Sigmoid colon (tissue), 4 donors: ENCODE results near the gene GTPBP8.

Source experiments
- EP300 ChIP-seq, 4 donors: sonication (generic); formaldehyde crosslinking; IDR thresholded peaks; one replicate each; pipeline ENCODE4 v1.6.1; 2017; ENCODE audit warnings: antibody characterized with exemption in 4 of 4
- POLR2A ChIP-seq, 2 donors: fragments of 450-650 bp; IDR thresholded peaks; one replicate each; pipeline ENCODE4 v1.6.1; 2016; ENCODE audit warnings: antibody characterized with exemption in 2 of 2, mild to moderate bottlenecking in 2 of 2, moderate library complexity in 2 of 2
- POLR2AphosphoS5 ChIP-seq, 4 donors: sonication (generic); formaldehyde crosslinking; IDR thresholded peaks; one replicate each; pipeline ENCODE4 v1.6.1; 2017; ENCODE audit warnings: antibody characterized with exemption in 4 of 4
- TF ChIP-seq, protein P1 (sequence below), 4 experiments: fragments of 450-650 bp in 3 of 4; fragments of 200-600 bp in 1 of 4; IDR thresholded peaks; one replicate each; pipeline ENCODE4 v1.5.1; 2016 to 2019; ENCODE audit warnings: antibody characterized with exemption in 4 of 4, mild to moderate bottlenecking in 3 of 4, moderate library complexity in 2 of 4

DNA sequence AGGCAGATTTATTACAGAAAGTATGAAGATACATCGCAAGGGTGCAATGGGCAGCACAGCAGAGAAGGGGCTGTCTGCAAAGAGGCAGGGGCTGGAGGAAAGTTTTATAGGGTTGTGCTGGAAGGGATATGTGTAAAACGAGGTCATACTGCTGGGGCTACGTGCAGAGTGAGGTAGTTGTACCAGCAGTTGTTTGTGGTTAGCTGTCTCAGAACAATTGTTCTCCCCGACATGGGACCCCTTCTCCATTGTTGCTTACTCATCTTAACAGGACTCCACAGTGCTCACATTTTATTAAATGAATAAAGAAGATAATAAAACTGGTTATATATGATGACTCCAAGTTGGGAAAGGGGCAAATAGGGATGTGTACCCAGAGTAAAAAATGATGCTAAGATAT is 49.4 kb downstream of the GTPBP8 start:
- TF ChIP-seq POLR2AphosphoS5 (IDR thresholded peaks at IDR 0.05) (no peak), POLR2A (IDR thresholded peaks at IDR 0.05) (no peak), EP300 (IDR thresholded peaks at IDR 0.05) (no peak)
- TF ChIP-seq, protein P1, sequence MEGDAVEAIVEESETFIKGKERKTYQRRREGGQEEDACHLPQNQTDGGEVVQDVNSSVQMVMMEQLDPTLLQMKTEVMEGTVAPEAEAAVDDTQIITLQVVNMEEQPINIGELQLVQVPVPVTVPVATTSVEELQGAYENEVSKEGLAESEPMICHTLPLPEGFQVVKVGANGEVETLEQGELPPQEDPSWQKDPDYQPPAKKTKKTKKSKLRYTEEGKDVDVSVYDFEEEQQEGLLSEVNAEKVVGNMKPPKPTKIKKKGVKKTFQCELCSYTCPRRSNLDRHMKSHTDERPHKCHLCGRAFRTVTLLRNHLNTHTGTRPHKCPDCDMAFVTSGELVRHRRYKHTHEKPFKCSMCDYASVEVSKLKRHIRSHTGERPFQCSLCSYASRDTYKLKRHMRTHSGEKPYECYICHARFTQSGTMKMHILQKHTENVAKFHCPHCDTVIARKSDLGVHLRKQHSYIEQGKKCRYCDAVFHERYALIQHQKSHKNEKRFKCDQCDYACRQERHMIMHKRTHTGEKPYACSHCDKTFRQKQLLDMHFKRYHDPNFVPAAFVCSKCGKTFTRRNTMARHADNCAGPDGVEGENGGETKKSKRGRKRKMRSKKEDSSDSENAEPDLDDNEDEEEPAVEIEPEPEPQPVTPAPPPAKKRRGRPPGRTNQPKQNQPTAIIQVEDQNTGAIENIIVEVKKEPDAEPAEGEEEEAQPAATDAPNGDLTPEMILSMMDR (IDR thresholded peaks at IDR 0.05), result no peak
